Activated T-cell treated with anti-CD3 and anti-CD28 coated beads for 1 hour (primary cell): ENCODE measurements around the gene GOLGA8B.
"Not testable (repeated sequence)": the region's sequence is repeated elsewhere in the genome, so short reads cannot be mapped to it uniquely, and the experiment has no call there.

Experiments used
- DNase-seq: peaks from one replicate; pipeline ENCODE4 v3.0.0-alpha.2; 2020; ENCODE audit warnings: low read depth

GOLGA8B gene

DNA sequence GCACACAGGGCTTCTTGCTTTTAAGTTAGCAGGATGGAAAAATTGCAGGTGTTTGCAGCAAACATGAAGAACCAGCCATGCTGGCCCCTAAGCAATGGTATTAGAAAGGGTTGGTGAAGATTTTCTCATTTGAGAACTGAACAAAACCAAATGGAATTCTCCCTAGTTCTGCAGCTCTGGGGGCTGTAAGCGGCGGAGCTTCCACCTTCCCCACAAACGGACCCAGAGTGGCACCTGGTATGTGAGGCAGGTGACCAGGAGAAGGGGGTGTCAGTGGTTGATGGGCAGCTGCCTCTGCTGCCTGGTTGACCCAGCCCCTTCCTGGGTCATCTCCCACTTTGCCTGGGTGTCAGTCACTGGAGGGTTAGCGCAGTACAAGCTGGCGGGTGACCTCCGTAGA, 22.6 kb downstream of the GOLGA8B start:
- not testable (repeated sequence) for DNase-seq

DNA sequence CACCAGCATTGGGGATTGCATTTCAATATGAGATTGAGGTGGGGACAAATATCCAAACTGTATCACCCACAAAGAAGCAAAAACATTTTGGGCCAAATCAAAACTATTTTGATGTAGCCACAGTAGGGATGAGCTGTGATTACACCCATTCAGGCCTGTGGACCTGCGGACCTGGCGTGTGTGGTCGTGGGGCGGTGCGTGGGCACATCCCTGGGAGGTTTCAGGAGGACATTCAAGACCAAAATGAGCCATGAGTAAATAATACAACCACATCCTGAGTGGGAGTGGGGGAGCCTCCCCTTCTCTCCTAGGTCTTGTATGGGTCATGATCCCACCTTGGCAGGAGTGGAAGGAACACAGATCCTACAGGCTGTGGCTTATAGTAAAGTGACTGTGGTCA, 23.7 kb downstream of the GOLGA8B start:
- DNase-seq: not testable (repeated sequence)

DNA sequence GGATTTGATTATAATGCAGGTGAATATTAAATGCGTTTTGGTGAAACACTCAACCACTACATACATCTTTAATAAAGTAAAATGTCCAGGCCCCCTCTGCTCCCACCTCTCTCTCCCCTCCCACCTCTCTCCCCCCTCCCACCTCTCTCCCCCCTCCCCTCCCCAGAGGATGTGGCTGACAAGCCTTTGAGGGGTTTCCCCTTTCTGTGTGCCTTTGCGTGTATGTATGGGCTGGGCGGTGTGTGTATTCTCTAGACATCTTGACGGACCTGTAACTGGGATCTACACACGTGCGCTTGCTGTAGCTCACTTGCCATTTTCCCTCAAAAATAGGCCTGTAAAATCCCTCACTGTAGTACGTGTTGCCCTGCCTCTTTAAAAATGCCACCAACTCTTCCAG, 28.3 kb downstream of the GOLGA8B start:
- not testable (repeated sequence) for DNase-seq

DNA sequence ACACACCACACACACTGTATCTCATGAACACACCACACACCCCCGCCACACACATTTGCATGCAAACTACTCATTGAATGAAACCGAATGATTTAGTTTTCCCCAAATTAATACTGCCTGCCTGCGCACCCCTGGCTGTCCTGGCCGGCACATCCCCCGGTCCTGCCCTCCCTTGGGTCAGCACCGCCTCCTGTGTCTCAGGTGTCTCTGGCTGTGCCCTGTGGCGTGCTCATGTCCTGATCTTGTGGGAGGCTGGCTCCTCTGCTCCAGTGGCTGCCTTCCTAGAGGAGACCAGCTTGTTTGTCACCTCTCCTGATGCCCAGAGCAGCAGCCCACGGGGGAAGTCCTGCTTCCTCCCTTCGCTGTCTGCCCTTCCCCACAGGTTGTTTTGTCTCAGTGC, 28.7 kb downstream of the GOLGA8B start:
- not testable (repeated sequence) for DNase-seq

DNA sequence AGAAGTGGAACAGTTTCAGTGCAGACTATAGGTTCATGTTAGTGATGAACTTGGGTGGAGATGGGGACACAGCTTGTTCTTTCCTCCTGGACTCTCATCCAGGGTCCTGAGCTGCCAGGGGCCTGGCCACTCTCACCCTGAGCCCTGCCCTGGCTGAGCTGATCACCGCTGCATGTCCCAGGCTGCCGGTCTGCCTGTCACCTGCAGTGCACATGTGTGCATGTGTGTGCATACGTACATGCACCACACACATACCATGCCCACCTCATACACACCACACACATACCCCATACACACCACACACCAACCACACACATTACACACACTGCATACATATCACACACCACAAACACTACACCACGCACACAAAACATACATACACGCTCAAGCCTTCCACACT, 29.3 kb downstream of the GOLGA8B start:
- DNase-seq: not testable (repeated sequence)

DNA sequence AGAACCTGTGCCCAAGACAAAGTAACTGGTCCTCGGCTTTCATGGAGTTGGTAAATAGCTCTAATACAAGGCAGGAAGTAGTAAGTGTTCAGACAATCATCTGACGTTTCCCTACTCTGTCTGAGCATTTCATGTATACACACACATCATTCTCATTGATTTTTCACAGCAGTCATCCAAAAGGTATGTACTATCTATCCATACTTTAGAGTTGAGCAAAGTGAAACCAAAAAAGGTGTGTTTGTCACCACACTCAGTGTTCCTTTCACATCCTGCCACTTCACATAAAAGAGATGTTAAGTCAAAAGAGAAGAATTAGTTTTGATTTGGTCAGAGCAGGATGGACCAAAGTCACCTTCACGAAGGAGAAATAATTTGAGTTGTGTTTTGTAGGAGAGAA, 33.3 kb downstream of the GOLGA8B start:
- DNase-seq: not testable (repeated sequence)

DNA sequence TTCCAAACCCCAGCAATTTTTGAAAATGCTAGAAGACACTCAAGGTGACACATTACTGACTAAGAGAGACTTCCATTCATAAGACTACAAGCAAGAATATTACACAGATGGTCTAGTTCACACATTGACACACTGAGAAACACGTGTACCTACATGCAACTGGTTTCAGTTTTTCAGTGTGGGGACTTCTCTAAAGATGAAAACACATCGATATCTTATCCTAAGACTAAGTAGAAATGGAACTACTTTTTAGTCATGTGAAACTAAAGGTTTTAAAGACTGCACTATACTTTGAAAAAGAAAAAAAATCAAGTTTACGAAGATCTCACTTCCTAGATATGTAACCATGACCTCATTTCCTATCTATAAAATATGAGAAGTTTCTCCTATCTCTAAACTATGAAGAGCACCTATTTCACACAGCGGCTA, 34.1 kb downstream of the GOLGA8B start:
- not testable (repeated sequence) for DNase-seq

DNA sequence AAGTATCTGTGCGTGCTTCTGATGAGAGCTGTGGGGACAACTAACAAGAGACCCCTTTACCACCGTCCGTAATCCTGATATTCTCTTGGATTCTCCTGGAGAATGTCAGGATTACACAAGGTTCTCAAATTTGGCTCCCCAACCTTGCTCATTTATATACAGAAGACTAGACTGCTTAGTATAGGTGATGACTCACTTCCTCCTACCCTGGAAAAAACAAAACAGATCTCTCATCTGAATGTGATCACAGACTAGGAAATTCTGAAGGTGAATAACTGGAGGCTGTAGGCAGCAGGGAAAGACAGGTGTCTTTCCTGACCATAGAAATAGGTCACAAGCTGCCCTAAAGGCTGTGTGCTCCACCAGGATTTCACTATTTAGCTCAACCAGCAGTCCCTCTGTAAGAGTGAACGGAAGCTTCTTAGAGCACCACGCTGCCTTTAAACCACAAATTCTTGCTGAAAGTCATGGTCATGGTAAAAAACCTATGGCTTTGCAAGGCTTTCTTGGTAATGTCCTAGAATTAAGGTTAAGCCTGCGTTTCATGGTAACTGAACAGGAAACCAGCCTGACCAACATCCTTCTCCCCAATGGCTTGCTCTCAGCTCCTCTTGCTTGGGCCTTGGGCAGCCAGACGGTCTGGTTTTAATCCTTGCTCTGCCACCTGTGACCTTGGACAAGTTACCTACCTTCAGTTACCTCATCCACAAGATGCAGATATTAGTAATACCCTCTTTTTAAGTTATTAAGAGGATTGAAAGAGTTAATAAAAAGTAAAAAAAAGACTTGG, 39.4 kb downstream of the GOLGA8B start:
- DNase-seq: not testable (repeated sequence)

DNA sequence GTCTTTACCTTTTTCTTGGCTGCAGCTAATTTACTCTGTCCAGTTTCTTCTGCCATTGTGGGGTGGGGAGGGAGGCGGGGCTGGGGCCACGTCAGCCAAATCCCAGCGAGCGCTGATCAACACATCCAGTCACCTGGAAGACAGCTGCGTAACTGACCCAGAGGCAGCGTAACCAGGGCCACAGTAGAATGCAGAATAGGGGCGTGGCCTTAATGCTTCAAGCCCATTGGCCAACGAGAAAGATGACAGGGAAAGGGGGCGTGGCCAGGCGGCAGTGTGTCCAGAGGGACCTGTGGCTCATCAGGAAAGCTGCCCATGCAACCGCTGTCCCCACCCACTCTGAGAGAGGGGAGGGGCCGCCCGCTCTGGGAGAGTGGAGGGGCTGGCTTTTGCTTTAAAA, 47.6 kb downstream of the GOLGA8B start:
- not testable (repeated sequence) for DNase-seq
